Stimulated activated CD4-positive, alpha-beta T cell treated with anti-CD3 and anti-CD28 coated beads, Interleukin-4, amount 100 ng/mL, for 1 hour (primary cell): ENCODE measurements around the gene GPS2.
A peak's percentile ranks its signal among the peaks of the same experiment; 100 is the strongest.

Experiments
- DNase-seq: peaks from one replicate; pipeline ENCODE4 v3.0.0-alpha.2; 2020

The GPS2 gene

DNA sequence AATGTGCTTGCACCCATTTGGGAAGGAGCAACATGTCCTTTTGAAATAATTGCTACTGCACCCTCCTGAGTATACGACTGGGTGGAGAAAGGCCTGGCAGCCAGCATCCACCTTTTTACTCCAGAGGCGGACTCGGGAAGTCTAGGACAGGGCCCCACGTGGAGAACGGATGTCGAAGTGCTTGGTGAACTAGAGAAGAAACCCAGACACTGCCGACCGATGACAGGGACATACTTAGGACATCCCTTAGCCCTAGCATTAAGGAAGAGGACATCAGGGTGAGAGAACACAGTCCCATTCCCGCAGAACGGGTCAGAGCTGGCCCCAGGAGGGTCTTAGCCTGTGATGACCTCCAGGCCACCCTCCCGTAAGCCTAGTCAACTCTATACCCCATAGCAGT lies 24.5 kb downstream of the GPS2 start:
- DNase-seq = no peak

DNA sequence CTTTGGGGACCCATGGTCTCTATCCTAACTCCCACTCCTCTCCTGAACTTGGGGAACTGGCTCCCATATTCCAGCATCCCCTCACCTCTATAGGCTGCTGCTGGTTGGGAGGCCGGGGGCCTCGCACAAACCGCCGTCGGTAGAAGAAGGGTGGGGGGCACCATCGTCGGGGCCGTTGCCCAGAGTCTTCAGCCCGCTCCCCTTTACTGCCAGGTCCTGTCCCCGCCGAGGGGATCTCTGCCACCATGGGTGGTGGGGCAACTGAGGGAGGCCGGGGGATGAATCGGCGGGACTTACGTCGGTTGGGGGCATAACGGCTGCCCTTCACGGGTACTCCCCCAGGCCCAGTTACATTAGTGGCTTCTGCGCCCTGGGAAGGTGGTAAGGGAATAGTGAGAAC lies 25.0 kb downstream of the GPS2 start:
- no peak for DNase-seq

- no peak for DNase-seq
These were observed 25.7 kb downstream of the GPS2 start for GRCh38 chr17:7289256-7290032.

GRCh38 chr17:7285679-7286078 lies 29.5 kb downstream of the GPS2 start:
- DNase-seq = no peak

DNA sequence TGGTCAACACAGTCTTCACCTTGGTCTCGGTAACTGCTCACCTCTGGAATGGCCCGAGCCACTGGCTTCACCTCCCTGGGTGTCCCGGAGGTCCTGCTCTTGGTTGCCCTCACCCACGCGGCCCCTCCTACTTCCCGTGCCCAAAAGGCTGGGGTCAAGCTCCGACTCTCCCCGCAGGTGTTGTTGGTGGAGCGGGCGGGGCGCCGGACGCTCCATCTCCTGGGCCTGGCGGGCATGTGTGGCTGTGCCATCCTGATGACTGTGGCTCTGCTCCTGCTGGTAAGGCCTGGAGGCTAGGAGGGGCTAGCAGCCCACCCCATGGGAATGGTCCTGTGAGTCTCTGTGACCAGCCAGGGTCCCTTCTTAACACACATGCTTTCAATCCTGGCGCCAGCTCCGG lies 30.2 kb downstream of the GPS2 start:
- no peak for DNase-seq

GRCh38 chr17:7283471-7284216 lies 31.5 kb downstream of the GPS2 start:
- no peak for DNase-seq

GRCh38 chr17:7282752-7283321 lies 32.3 kb downstream of the GPS2 start:
- no peak for DNase-seq

- DNase-seq = no peak
These were observed 33.0 kb downstream of the GPS2 start for GRCh38 chr17:7281953-7282751.

DNA sequence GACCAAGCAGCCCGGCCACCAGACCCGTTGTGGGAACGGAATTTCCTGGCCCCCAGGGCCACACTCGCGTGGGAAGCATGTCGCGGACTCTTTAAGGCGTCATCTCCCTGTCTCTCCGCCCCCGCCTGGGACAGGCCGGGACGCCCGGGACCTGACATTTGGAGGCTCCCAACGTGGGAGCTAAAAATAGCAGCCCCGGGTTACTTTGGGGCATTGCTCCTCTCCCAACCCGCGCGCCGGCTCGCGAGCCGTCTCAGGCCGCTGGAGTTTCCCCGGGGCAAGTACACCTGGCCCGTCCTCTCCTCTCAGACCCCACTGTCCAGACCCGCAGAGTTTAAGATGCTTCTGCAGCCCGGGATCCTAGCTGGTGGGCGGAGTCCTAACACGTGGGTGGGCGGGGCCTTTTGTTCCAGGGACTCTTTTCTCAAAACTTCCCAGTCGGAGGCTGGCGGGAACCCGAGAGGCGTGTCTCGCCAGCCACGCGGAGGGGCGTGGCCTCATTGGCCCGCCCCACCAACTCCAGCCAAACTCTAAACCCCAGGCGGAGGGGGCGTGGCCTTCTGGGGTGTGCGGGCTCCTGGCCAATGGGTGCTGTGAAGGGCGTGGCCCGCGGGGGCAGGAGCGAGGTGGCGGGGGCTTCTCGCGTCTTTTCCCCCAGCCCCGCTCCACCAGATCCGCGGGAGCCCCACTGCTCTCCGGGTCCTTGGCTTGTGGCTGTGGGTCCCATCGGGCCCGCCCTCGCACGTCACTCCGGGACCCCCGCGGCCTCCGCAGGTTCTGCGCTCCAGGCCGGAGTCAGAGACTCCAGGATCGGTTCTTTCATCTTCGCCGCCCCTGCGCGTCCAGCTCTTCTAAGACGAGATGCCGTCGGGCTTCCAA lies 33.8 kb downstream of the GPS2 start, which contains the start of gene SLC2A4:
Gene SLC2A4 (plus strand): TSS at position 645 of the 879 bp plus-strand sequence. CDS start 217 bp downstream, at position 862.
- peak; percentile 91 for DNase-seq

GRCh38 chr17:7280519-7281073 lies 34.6 kb downstream of the GPS2 start:
- DNase-seq = peak; percentile 87

- no peak for DNase-seq
These were observed 35.7 kb downstream of the GPS2 start for GRCh38 chr17:7279448-7279847.

DNA sequence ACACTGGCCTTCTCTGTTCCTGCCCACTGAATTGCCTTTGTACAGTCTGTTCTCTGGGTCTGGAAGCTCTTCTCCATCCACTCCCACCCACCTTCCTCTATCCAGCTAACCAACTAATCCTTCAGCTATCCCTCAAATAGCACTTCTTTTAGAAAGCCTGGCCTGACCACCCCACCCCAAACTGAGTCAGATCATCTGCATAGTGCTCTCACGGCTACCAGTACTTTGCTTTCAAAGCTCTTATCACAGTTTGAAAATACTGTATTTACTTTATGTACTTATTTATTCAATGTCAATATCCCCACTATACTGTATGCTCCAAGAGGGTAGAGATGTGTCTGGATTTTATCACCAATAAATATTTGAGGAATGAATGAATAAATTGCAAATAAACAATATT lies 48.4 kb downstream of the GPS2 start:
- no peak for DNase-seq

DNA sequence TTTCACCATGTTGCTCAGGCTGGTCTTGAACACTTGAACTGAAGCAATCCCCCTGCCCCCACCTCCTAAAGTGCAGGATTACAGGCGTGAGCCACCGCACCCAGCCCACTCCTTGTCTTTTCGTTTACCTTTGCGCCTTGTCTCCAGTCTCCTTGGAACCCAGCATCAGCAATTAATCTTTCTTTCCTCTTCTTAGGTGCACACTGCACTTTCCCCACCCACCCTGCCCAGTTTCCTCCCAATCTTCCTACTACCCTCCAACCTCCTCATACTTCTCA lies 51.4 kb downstream of the GPS2 start:
- no peak for DNase-seq

GRCh38 chr17:7262935-7263800 lies 52.0 kb downstream of the GPS2 start:
- DNase-seq = peak; percentile 17
